Measurements from ENCODE around the gene STK32C.

The STK32C gene

GRCh38 chr10:132194726-132195125 is 113.0 kb downstream of the STK32C start:
- no peak for DNase-seq

- no peak for DNase-seq
Observed at GRCh38 chr10:132193907-132194552, 113.7 kb downstream of the STK32C start.

- DNase-seq, result no peak
Observed at GRCh38 chr10:132192991-132193665, 114.6 kb downstream of the STK32C start.

- no peak for DNase-seq
Observed at GRCh38 chr10:132192076-132192975, 115.4 kb downstream of the STK32C start.

GRCh38 chr10:132189810-132190422 is 117.8 kb downstream of the STK32C start:
- DNase-seq, result no peak

- no peak for DNase-seq
Observed at GRCh38 chr10:132189016-132189415, 118.7 kb downstream of the STK32C start.

GRCh38 chr10:132188331-132188730 is 119.4 kb downstream of the STK32C start:
- DNase-seq, result no peak

GRCh38 chr10:132187430-132188138 is 120.2 kb downstream of the STK32C start:
- DNase-seq, result no peak

- DNase-seq, result no peak
Observed at GRCh38 chr10:132186488-132187429, 121.0 kb downstream of the STK32C start, which contains the start of gene DPYSL4. DPYSL4 (plus strand) TSS chr10:132186948; CDS start chr10:132187064, 116 bp downstream.

- no peak for DNase-seq
Observed at GRCh38 chr10:132185601-132186487, 121.9 kb downstream of the STK32C start.

GRCh38 chr10:132184816-132185593 is 122.7 kb downstream of the STK32C start:
- no peak for DNase-seq

GRCh38 chr10:132183046-132183445 is 124.7 kb downstream of the STK32C start:
- DNase-seq, result no peak

- DNase-seq, result no peak
Observed at GRCh38 chr10:132182591-132182990, 125.2 kb downstream of the STK32C start.

GRCh38 chr10:132181691-132182425 is 125.9 kb downstream of the STK32C start:
- DNase-seq, result no peak

GRCh38 chr10:132180736-132181135 is 127.0 kb downstream of the STK32C start:
- DNase-seq, result no peak

GRCh38 chr10:132179551-132180392 is 128.0 kb downstream of the STK32C start:
- DNase-seq, result no peak

All from NCI-H1694 (cell line).